ENCODE measurements around the gene PIGK.

DNA sequence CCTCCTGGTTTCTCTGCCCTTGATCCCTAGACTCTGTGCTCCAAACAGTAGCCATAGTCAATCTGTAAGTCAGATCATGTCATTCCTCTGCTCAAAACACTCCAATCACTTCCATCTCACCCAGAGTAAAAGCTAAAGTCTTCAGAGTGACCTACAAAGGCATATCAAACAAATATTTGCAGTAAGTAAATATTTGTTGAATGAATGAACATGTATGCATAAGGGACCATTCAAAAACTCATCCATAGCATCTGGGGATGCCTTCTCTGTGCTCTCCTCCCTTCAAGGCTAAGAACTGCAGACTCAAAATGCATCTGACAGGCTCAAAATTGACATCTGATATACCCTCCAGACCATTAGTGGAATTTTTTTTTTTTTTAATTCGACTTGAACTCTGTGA lies 44.5 kb upstream of the PIGK start:
- no peak for TF ChIP-seq POLR2A (IDR thresholded peaks at IDR 0.05)
- TF ChIP-seq, protein P1, sequence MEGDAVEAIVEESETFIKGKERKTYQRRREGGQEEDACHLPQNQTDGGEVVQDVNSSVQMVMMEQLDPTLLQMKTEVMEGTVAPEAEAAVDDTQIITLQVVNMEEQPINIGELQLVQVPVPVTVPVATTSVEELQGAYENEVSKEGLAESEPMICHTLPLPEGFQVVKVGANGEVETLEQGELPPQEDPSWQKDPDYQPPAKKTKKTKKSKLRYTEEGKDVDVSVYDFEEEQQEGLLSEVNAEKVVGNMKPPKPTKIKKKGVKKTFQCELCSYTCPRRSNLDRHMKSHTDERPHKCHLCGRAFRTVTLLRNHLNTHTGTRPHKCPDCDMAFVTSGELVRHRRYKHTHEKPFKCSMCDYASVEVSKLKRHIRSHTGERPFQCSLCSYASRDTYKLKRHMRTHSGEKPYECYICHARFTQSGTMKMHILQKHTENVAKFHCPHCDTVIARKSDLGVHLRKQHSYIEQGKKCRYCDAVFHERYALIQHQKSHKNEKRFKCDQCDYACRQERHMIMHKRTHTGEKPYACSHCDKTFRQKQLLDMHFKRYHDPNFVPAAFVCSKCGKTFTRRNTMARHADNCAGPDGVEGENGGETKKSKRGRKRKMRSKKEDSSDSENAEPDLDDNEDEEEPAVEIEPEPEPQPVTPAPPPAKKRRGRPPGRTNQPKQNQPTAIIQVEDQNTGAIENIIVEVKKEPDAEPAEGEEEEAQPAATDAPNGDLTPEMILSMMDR (IDR thresholded peaks at IDR 0.05): no peak
